Right lobe of liver (tissue), 4 donors: ENCODE results near the gene STAT4.

Experiments used
- CTCF ChIP-seq, 4 donors: fragments of 200-600 bp in 3 of 4; fragments of 450-650 bp in 1 of 4; IDR thresholded peaks; one replicate each; pipeline versions ENCODE4 v1.5.1 to v1.8.0; 2016 to 2022; ENCODE audit warnings: antibody characterized with exemption in 4 of 4, mild to moderate bottlenecking in 2 of 4
- POLR2A ChIP-seq: fragments of 450-650 bp; IDR thresholded peaks from one replicate; pipeline ENCODE4 v1.6.1; 2017; ENCODE audit warnings: antibody characterized with exemption, mild to moderate bottlenecking
- donor health status: DM: no; HTN: no; CAD: no.
- donor health status: DM: no; HTN: no; CAD: no.
- donor health status: DM: no; HTN: yes; CAD: no.

DNA sequence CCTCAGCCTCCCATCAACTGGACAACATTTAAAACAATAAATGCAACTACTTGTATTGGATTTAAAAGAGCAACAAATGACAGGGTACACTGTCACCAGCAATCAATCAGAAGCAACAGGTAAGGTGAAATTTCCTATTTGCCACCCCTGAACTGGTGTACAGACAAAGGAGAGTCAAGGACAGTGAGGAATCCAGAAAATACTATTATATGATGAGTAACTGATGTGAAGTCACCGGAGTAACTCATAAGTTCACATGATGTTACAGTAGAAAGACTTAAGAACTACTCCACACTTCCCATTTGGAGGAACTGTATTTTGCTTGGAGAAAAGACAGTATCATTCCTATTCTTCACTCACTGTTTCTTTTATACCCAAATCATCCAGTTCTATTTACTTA, 132.7 kb downstream of the STAT4 start:
- TF ChIP-seq POLR2A (no peak), CTCF (IDR thresholded peaks at IDR 0.05) (no peak)
